Tibial nerve (tissue), 4 donors: Measurements from ENCODE around the gene SARNP. TPM values are rescaled to one million over a fixed set of nuclear protein-coding genes. Genes with fewer than 3 reads are reported as not detected.

Experiments
- DNase-seq, 2 donors: peaks; one replicate each; pipeline ENCODE4 v3.0.0-alpha.2; 2019; ENCODE audit warnings: low spot score in 2 of 2
- H3K27ac ChIP-seq, 4 donors: fragments of 200-600 bp; sonication (generic) in 3 of 4; one replicate each; pipeline ENCODE4 v1.5.1; 2017 to 2019; ENCODE audit warnings: mild to moderate bottlenecking in 1 of 4
- H3K27me3 ChIP-seq, 2 donors: fragments of 200-600 bp; sonication (generic) in 1 of 2; one replicate each; pipeline versions ENCODE4 v1.5.1 to v1.6.0; 2017 to 2019
- H3K36me3 ChIP-seq, 3 donors: fragments of 200-600 bp; sonication (generic); one replicate each; pipeline ENCODE4 v1.5.1; 2018 to 2019
- H3K4me1 ChIP-seq, 4 donors: fragments of 200-600 bp; sonication (generic) in 3 of 4; one replicate each; pipeline ENCODE4 v1.5.1; 2017 to 2019
- H3K4me3 ChIP-seq, 4 donors: fragments of 200-600 bp; sonication (generic) in 3 of 4; one replicate each; pipeline ENCODE4 v1.5.1; 2017 to 2019; ENCODE audit warnings: mild to moderate bottlenecking in 1 of 4, moderate library complexity in 1 of 4
- H3K9me3 ChIP-seq, 4 donors: fragments of 200-600 bp; sonication (generic) in 3 of 4; one replicate each; pipeline ENCODE4 v1.5.1; 2017 to 2019
- CTCF ChIP-seq, 5 experiments: fragments of 200-600 bp in 3 of 5; fragments of 450-650 bp in 2 of 5; sonication (generic) in 3 of 5; IDR thresholded peaks; one replicate each; pipeline ENCODE4 v1.5.1; 2016 to 2019; ENCODE audit warnings: antibody characterized with exemption in 5 of 5, mild to moderate bottlenecking in 3 of 5, moderate library complexity in 2 of 5
- EP300 ChIP-seq, 2 donors: sonication (generic); formaldehyde crosslinking; IDR thresholded peaks; one replicate each; pipeline ENCODE4 v1.6.1; 2017; ENCODE audit warnings: antibody characterized with exemption in 2 of 2, mild to moderate bottlenecking in 1 of 2
- POLR2A ChIP-seq, 2 donors: fragments of 450-650 bp; IDR thresholded peaks; one replicate each; pipeline ENCODE4 v1.6.1; 2017; ENCODE audit warnings: antibody characterized with exemption in 2 of 2, mild to moderate bottlenecking in 2 of 2, moderate library complexity in 2 of 2
- WGBS, 2 donors: methylation state at CpG; one replicate each; pipeline ENCODE4 v1.1.5; 2018; 5-methylcytosine and 5-hydroxymethylcytosine counted together
- total RNA-seq, 4 donors: library from RNA; depleted of rRNA; stranded (reverse); fragments of >200 nt; gene quantifications; one replicate each; pipeline ENCODE4 v1.1.0, GENCODE V29; 2016

The SARNP gene
- total RNA-seq, 4 donors from 2014 or later = 33.3 to 62.8 (median 52.8) TPM

- DNase-seq = no peak
- H3K9me3 ChIP-seq = no peaks in the 10 kb centered on the region
- peak overlapping the region in 2 of 4 donors; percentile 68 to 78 for H3K27ac ChIP-seq
- TF ChIP-seq CTCF (IDR thresholded peaks at IDR 0.05) (no peak), EP300 (IDR thresholded peaks at IDR 0.05) (no peak), POLR2A (IDR thresholded peaks at IDR 0.05) (no peak)
- peaks cover 0 to 1% (median 0%) of the 10 kb centered on the region in 3 donors for H3K36me3 ChIP-seq
- H3K4me1 ChIP-seq = peaks cover 0 to 38% (median 20%) of the 10 kb centered on the region in 4 donors
- no peaks in the 10 kb centered on the region for H3K27me3 ChIP-seq
- no peak overlapping the region for H3K4me3 ChIP-seq
- WGBS, 2 donors = 92 to 97% methylated on average over 4 of the region's 4 CpGs
These were observed 25.9 kb upstream of the SARNP start for GRCh38 chr12:55843431-55843830.

- 48 to 49% methylated on average over 10 of the region's 10 CpGs for WGBS, 2 donors
- TF ChIP-seq EP300 (IDR thresholded peaks at IDR 0.05) = peak in 1 of 2 donors; percentile 45
- TF ChIP-seq POLR2A (IDR thresholded peaks at IDR 0.05) = no peak
- no peak for TF ChIP-seq CTCF (IDR thresholded peaks at IDR 0.05)
- Histone ChIP-seq H3K36me3 (peaks cover 0 to 4% (median 0%) of the 10 kb centered on the region in 3 donors), H3K4me1 (peaks cover 0 to 32% (median 17%) of the 10 kb centered on the region in 4 donors), H3K27me3 (no peaks in the 10 kb centered on the region), H3K9me3 (no peaks in the 10 kb centered on the region), H3K27ac (peak within 1 kb of the TSS in 3 of 4 donors; percentile 64 to 78 (median 68)), H3K4me3 (peak within 1 kb of the TSS in 3 of 4 donors; percentile 30 to 46 (median 41))
- peak in 1 of 2 donors; percentile 49 for DNase-seq
These were observed 25.3 kb upstream of the SARNP start, which contains the start of gene MMP19 for GRCh38 chr12:55842681-55843429. TSS of gene MMP19 (minus strand) at chr12:55842936. CDS start at chr12:55842830, 106 bp downstream.

GRCh38 chr12:55840581-55841351, 23.2 kb upstream of the SARNP start:
- Histone ChIP-seq H3K4me3 (no peak overlapping the region), H3K4me1 (peaks cover 0 to 12% (median 3%) of the 10 kb centered on the region in 4 donors), H3K27me3 (no peaks in the 10 kb centered on the region), H3K36me3 (peaks cover 0 to 15% (median 0%) of the 10 kb centered on the region in 3 donors), H3K9me3 (no peaks in the 10 kb centered on the region), H3K27ac (no peak overlapping the region)
- DNase-seq = no peak
- TF ChIP-seq CTCF (IDR thresholded peaks at IDR 0.05) (no peak), POLR2A (IDR thresholded peaks at IDR 0.05) (no peak), EP300 (IDR thresholded peaks at IDR 0.05) (no peak)
- WGBS, 2 donors = 89% methylated on average over 11 of the region's 11 CpGs

GRCh38 chr12:55839345-55840140, 22.0 kb upstream of the SARNP start:
- no peak for TF ChIP-seq POLR2A (IDR thresholded peaks at IDR 0.05)
- no peak for TF ChIP-seq EP300 (IDR thresholded peaks at IDR 0.05)
- TF ChIP-seq CTCF (IDR thresholded peaks at IDR 0.05) = no peak
- H3K27me3 ChIP-seq = no peaks in the 10 kb centered on the region
- H3K36me3 ChIP-seq = peaks cover 0 to 27% (median 0%) of the 10 kb centered on the region in 3 donors
- H3K9me3 ChIP-seq = no peaks in the 10 kb centered on the region
- H3K4me1 ChIP-seq = peaks cover 0 to 8% (median 2%) of the 10 kb centered on the region in 4 donors
- no peak overlapping the region for H3K27ac ChIP-seq
- DNase-seq = no peak
- WGBS, 2 donors = 67 to 71% methylated on average over 11 of the region's 11 CpGs
- H3K4me3 ChIP-seq = no peak overlapping the region
